ENCODE results near the gene TICAM1.
A peak's percentile ranks its signal among the peaks of the same experiment; 100 is the strongest.
"Not testable (repeated sequence)": the region's sequence is repeated elsewhere in the genome, so short reads cannot be mapped to it uniquely, and the experiment has no call there.

The TICAM1 gene

GRCh38 chr19:4844348-4845179 is 13.1 kb upstream of the TICAM1 start:
- DNase-seq: no peak

- no peak for DNase-seq
These were observed 12.1 kb upstream of the TICAM1 start for GRCh38 chr19:4843647-4843965.

GRCh38 chr19:4839192-4839591 is 7.7 kb upstream of the TICAM1 start:
- DNase-seq: no peak

GRCh38 chr19:4832776-4833175 is 1.3 kb upstream of the TICAM1 start:
- no peak for DNase-seq

- DNase-seq: not testable (repeated sequence)
These were observed 448 bp upstream of the TICAM1 start for GRCh38 chr19:4831979-4832340.

- no peak for DNase-seq
These were observed 695 bp downstream of the TICAM1 start for GRCh38 chr19:4830768-4831265.

GRCh38 chr19:4830332-4830731 is 1.2 kb downstream of the TICAM1 start:
- DNase-seq: no peak

- DNase-seq: no peak
These were observed 2.4 kb downstream of the TICAM1 start for GRCh38 chr19:4829001-4829712.

- DNase-seq: no peak
These were observed 7.9 kb downstream of the TICAM1 start for GRCh38 chr19:4823577-4823976.

GRCh38 chr19:4822354-4822753 is 9.2 kb downstream of the TICAM1 start:
- not testable (repeated sequence) for DNase-seq

- no peak for DNase-seq
These were observed 10.2 kb downstream of the TICAM1 start for GRCh38 chr19:4821265-4821664.

GRCh38 chr19:4817467-4818277 is 13.8 kb downstream of the TICAM1 start:
- no peak for DNase-seq

- DNase-seq: no peak
These were observed 14.6 kb downstream of the TICAM1 start for GRCh38 chr19:4816950-4817278.

GRCh38 chr19:4816202-4816949 is 15.1 kb downstream of the TICAM1 start:
- no peak for DNase-seq

- DNase-seq: peak; percentile 92
These were observed 15.9 kb downstream of the TICAM1 start for GRCh38 chr19:4815426-4816201.

GRCh38 chr19:4814625-4815425 is 16.7 kb downstream of the TICAM1 start:
- DNase-seq: no peak

GRCh38 chr19:4811328-4812131 is 20.0 kb downstream of the TICAM1 start:
- peak; percentile 93 for DNase-seq

- DNase-seq: no peak
These were observed 24.3 kb downstream of the TICAM1 start for GRCh38 chr19:4807188-4807587.

GRCh38 chr19:4806384-4806783 is 25.1 kb downstream of the TICAM1 start:
- no peak for DNase-seq

- DNase-seq: not testable (repeated sequence)
These were observed 26.4 kb downstream of the TICAM1 start for GRCh38 chr19:4805140-4805539.

All from activated CD4-positive, alpha-beta T cell treated with anti-CD3 and anti-CD28 coated beads, Interleukin-2, Interleukin-6, amounts not matched to agents 100 ng/mL and 50 ng/mL, durations not matched to agents 16 hours and 8 hours (primary cell).